OCI-LY7 (cell line): Measurements from ENCODE around the gene SNTB2. TPM values are rescaled to one million over a fixed set of nuclear protein-coding genes. Genes with fewer than 3 reads are reported as not detected.
"Not testable (repeated sequence)": the region's sequence is repeated elsewhere in the genome, so short reads cannot be mapped to it uniquely, and the experiment has no call there.

ENCODE experiments used
- BruUV-seq: library from RNA; stranded (reverse); fragments of 400-500 nt; replicated peaks from 2 replicates; lab custom pipeline; 2021; lab: Mats Ljungman, UMichigan
- CTCF ChIA-PET: fragments of 300-600 bp; sonication (Branson Sonifier 250); formaldehyde crosslinking; loops from one replicate; lab custom pipeline; 2022; ENCODE audit warnings: antibody characterized with exemption; ENCODE audit not compliant: unreplicated experiment; lab: Charles Lee
- POLR2A ChIA-PET: fragments of 300-600 bp; sonication (Branson Sonifier 250); formaldehyde crosslinking; loops from one replicate; lab custom pipeline; 2022; ENCODE audit warnings: antibody characterized with exemption; lab: Charles Lee
- DNase-seq: peaks from one replicate; pipeline ENCODE4 v3.0.0-alpha.2; 2015; ENCODE audit warnings: low spot score
- H2AFZ ChIP-seq: fragments of 200-600 bp; sonication (generic), shearing (Covaris generic); 2 replicates; pipeline ENCODE4 v1.6.1; 2014; ENCODE audit warnings: mild to moderate bottlenecking, antibody characterized with exemption, low read length, moderate library complexity
- H3K27ac ChIP-seq: fragments of 200-600 bp; sonication (generic); 2 replicates; pipeline ENCODE4 v1.5.1; 2014; ENCODE audit warnings: mixed run types, low read depth, mild to moderate bottlenecking, moderate library complexity, low read length, inconsistent platforms; ENCODE audit not compliant: poor library complexity, severe bottlenecking
- H3K36me3 ChIP-seq: fragments of 200-600 bp; sonication (generic); 2 replicates; pipeline ENCODE4 v1.6.1; 2014; ENCODE audit warnings: mild to moderate bottlenecking, antibody characterized with exemption, low read length, moderate library complexity, mixed read lengths; ENCODE audit not compliant: insufficient read depth
- H3K4me1 ChIP-seq: fragments of 200-600 bp; sonication (generic); 2 replicates; pipeline ENCODE4 v1.5.1; 2014; ENCODE audit warnings: mild to moderate bottlenecking, low read length; ENCODE audit not compliant: insufficient read depth, poor library complexity, severe bottlenecking
- H3K4me2 ChIP-seq: fragments of 200-600 bp; sonication (generic); 2 replicates; pipeline ENCODE4 v1.6.1; 2014; ENCODE audit warnings: mild to moderate bottlenecking, low read length
- H3K4me3 ChIP-seq: fragments of 200-600 bp; sonication (generic); 2 replicates; pipeline ENCODE4 v1.5.1; 2014; ENCODE audit warnings: mild to moderate bottlenecking, low read depth, low read length; ENCODE audit not compliant: poor library complexity, severe bottlenecking
- H3K79me2 ChIP-seq: fragments of 200-600 bp; sonication (generic); 2 replicates; pipeline ENCODE4 v1.6.1; 2016; ENCODE audit warnings: low read depth, mild to moderate bottlenecking, low read length, moderate library complexity, mixed read lengths; ENCODE audit not compliant: insufficient read depth
- H3K9me2 ChIP-seq: fragments of 200-600 bp; sonication (generic); 2 replicates; pipeline ENCODE4 v1.6.1; 2016; ENCODE audit warnings: mild to moderate bottlenecking, low read length, mixed read lengths; ENCODE audit not compliant: insufficient read depth
- H3K9me3 ChIP-seq: fragments of 200-600 bp; sonication (generic); 2 replicates; pipeline ENCODE4 v1.6.1; 2014; ENCODE audit warnings: mild to moderate bottlenecking, mixed run types, low read length, mixed read lengths
- H4K20me1 ChIP-seq: fragments of 200-600 bp; sonication (generic); 2 replicates; pipeline ENCODE4 v1.6.1; 2014; ENCODE audit warnings: mild to moderate bottlenecking, antibody characterized with exemption, low read length, moderate library complexity, mixed read lengths; ENCODE audit not compliant: insufficient read depth
- CTCF ChIP-seq: fragments of 200-600 bp; sonication (generic); conservative IDR thresholded peaks from 2 replicates; pipeline ENCODE4 v1.5.1; 2014; ENCODE audit warnings: mild to moderate bottlenecking, antibody characterized with exemption, low read length, moderate library complexity, mixed read lengths
- EZH2phosphoT487 ChIP-seq: fragments of 200-600 bp; sonication (generic); IDR thresholded peaks from 2 replicates; pipeline ENCODE4 v1.6.1; 2018; ENCODE audit warnings: low read depth, borderline replicate concordance, mild to moderate bottlenecking, mixed run types, antibody characterized with exemption, low read length, moderate library complexity, mixed read lengths
- intact Hi-C: fragments of 100-400 bp; cut with micrococcal nuclease; formaldehyde crosslinking; loops from one replicate; pipeline ENCODE4 v1.10.0; 2022; ENCODE audit not compliant: unreplicated experiment
- total RNA-seq, 2 experiments: library from RNA; depleted of rRNA in 1 of 2; stranded (reverse); fragments of >200 nt in 1 of 2; shearing (Covaris generic) in 1 of 2; gene quantifications; 2 replicates each; pipeline ENCODE4 v1.2.3, GENCODE V29; 2014 to 2022

SNTB2 gene
- total RNA-seq, 2 experiments from 2014 or later, result 21.2 to 34.1 TPM

DNA sequence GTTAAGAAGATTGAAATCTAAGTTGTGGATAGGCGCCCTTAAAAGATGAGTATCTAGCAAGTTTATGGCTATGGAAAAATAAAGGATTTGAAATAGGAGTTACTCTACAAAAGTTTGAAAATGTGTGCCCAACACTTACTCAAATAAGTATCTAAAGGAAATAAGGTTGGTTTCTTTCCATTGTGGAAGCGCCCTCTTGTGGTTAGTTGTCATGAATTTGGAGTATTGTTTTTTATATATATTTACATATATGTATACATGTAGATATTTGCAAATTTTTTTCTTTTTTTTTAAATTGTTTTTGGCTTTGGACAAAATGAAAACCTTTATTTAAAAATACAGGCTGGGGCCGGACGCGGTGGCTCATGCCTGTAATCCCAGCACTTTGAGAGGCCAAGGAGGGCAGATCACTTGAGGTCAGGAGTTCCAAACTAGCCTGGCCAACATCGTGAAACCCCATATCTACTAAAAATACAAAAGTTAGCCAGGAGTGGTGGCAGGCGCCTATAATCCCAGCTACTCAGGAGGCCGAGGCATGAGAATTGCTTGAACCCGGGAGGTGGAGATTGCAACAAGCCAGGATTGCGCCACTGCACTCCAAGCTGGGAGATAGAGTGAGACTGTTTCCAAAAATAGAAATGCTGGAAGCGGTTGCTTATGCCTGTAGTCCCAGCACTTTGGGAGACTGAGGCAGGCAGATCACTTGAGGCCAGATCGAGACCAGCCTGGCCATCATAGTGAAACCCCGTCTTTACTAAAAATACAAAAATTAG lies 100.2 kb downstream of the SNTB2 start:
- intact Hi-C loops, result loop anchor here (1.0 kb wide), 1 partner anchor 137 kb away; no protein-coding TSS in a partner anchor
- Histone ChIP-seq H3K4me3 (no peak overlapping the region), H3K9me3 (no peaks in the 10 kb centered on the region), H3K36me3 (peaks cover 41% of the 10 kb centered on the region; the same call in 1 of the 2 replicates), H2AFZ (no peak overlapping the region), H3K27ac (no peak overlapping the region), H3K4me2 (no peak overlapping the region), H3K79me2 (no peaks in the 10 kb centered on the region), H4K20me1 (no peaks in the 10 kb centered on the region), H3K4me1 (no peaks in the 10 kb centered on the region), H3K9me2 (no peaks in the 10 kb centered on the region)
- ChIA-PET CTCF (interaction anchor here (0.9 kb wide), 1 partner anchor 12 kb away, joined by 7 read pairs; no protein-coding TSS in a partner anchor), POLR2A (no interaction called here)
- peak; percentile 80 for TF ChIP-seq CTCF
- TF ChIP-seq EZH2phosphoT487, result no peak
- BruUV-seq, result no TSS peak
- DNase-seq, result peak; percentile 71

DNA sequence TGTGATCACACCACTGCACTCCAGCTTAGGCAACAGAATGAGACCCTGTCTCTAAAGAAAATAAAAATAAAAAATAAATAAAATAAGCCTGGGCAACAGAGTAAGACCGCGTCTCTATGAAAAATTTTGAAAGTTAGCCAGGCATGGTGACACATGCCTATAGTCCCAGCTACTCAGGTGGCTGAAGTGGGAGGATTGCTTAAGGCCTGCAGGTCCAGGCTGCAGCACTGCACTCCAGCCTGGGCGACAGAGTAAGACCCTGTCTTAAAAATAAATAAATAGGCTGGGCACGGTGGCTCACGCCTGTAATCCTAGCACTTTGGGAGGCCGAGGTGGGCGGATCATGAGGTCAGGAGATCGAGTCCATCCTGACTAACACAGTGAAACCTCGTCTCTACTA lies 104.7 kb downstream of the SNTB2 start:
- H3K4me1 ChIP-seq, BruUV-seq, H3K4me2 ChIP-seq, H3K27ac ChIP-seq, H4K20me1 ChIP-seq, H3K4me3 ChIP-seq, intact Hi-C loops, H3K9me2 ChIP-seq, H3K9me3 ChIP-seq, H3K79me2 ChIP-seq, DNase-seq, CTCF ChIA-PET, H2AFZ ChIP-seq: not testable (repeated sequence)
- POLR2A ChIA-PET, result interaction anchor here (1.7 kb wide), 1 partner anchor 18 kb away, joined by 3 read pairs; no protein-coding TSS in a partner anchor
- peaks cover 17% of the 10 kb centered on the region; the same call in 1 of the 2 replicates for H3K36me3 ChIP-seq

DNA sequence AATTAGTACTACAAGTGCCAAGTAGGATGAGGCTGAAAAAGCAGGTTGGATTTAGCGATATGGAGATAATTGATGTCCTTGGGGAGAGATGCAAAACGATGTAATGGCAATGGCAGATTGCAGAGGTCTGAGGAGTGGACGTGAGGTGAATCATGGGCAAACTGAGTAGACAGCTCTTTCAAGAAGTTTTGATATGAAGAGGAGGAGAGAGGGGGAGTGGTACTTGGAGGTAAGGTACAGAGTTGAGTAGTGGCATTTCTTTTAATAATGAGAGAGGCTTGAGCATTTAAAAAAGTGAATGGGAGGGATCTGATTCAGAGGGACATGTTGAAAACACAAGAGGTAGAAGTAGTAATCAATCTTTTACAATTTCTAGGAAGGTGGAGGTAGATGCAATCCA lies 106.4 kb downstream of the SNTB2 start:
- H4K20me1 ChIP-seq, result no peaks in the 10 kb centered on the region
- no peaks in the 10 kb centered on the region for H3K9me2 ChIP-seq
- no peak overlapping the region for H3K4me2 ChIP-seq
- no peak overlapping the region for H3K4me3 ChIP-seq
- BruUV-seq, result no TSS peak
- no peaks in the 10 kb centered on the region for H3K4me1 ChIP-seq
- no peak for DNase-seq
- intact Hi-C loops, result no loop called here
- ChIA-PET CTCF (no interaction called here), POLR2A (no interaction called here)
- H3K27ac ChIP-seq, result no peak overlapping the region
- H3K79me2 ChIP-seq, result no peaks in the 10 kb centered on the region
- peaks cover 4% of the 10 kb centered on the region; the same call in 1 of the 2 replicates for H3K36me3 ChIP-seq
- no peak for TF ChIP-seq EZH2phosphoT487
- no peak for TF ChIP-seq CTCF
- no peaks in the 10 kb centered on the region for H3K9me3 ChIP-seq
- H2AFZ ChIP-seq, result no peak overlapping the region
